GM18867 (cell line): ENCODE measurements around the gene LYRM4.

Experiments
- ATAC-seq: cut with Tn5 transposase; IDR thresholded peaks from one replicate; pipeline ENCODE4 v1.9.1; 2021; ENCODE audit warnings: mild to moderate bottlenecking, moderate library complexity; ENCODE audit not compliant: unreplicated experiment

LYRM4 gene

GRCh38 chr6:5206920-5207561 is 53.7 kb downstream of the LYRM4 start:
- no peak for ATAC-seq

DNA sequence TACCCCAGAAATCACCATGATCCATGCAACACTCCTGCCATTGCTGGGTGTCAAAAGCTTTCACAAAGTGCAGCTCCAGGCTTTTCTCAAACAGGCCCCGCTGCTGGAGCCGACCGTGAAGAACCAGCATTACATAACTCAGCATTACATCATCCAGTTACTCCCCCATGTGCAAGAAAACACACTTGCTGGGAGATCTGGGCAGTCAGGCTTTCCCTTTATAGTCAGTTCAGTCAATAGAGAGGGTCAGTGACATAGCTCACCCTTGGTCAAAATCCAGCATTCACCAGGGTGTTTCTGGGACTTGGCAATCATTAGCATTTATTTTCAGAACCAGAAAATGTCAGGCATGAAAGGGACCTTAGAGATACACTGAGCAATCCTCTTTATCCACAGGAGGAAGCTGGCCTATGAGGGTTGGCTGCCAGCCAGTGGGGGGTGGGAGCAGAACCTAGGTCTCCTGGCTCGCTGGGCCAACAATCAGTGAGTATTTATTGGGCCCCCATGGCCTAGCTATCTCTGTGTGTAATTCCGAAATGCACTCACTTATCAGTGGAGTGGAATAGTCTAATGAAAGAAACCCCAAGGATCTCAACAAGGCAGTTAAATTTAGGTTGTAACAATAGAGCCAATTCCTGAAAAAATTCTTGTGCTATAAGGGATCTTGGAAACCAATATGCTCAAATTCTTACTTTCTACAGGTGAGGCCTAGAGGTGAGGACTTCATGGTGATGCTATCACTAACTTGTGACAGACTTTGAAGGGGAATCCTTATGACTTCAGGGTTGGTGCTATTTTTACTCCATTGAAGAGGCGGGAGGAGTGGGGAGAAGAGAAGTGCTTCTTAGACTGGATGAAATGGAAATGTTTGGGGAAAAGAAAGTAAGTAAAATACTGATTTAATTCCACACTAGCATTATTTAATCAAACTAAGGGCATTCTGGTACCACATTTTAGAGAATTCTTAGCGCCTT is 54.6 kb downstream of the LYRM4 start:
- ATAC-seq = no peak

GRCh38 chr6:5205035-5205507 is 55.7 kb downstream of the LYRM4 start:
- no peak for ATAC-seq

DNA sequence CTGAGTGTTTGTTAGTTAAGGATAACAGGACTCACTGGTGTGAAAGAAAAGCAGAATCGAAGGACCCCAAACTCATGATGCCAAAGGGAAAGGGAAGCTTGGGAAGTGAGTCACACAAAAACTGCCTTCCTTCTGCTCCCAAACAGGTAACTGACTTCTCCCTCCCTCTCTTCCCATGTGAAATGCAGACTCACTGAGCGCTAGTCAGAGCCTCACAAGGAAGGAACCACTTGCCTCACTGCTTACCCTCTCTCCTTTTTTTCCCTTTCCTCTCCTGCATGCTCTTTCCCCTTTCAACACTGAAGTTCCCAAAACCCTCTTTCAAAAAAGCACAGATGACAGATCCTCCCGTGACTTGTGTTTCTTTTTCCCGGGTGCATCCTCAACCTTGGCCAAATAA is 56.4 kb downstream of the LYRM4 start:
- ATAC-seq = no peak

- no peak for ATAC-seq
Measured at GRCh38 chr6:5203546-5203945, 57.2 kb downstream of the LYRM4 start.

- ATAC-seq = no peak
Measured at GRCh38 chr6:5202941-5203340, 57.8 kb downstream of the LYRM4 start.

DNA sequence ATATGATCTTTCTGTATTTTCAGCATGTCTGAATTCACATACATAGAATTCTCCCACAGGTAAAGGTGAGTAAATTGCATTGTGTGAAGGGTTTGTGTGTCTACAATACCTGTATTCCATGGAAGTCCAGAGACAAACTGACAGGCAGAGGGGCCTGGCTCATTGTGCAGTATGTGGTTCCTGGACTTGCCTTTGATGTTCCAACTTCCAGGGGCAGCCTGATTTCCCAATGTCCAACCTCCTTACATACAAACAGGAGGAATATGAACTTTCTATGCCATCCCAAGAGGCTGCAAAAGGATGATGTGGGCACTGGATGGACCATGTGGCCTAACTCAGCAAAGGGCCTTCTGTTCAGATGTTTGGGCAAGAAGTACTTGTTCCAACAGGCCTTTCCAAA is 58.5 kb downstream of the LYRM4 start:
- ATAC-seq = no peak

GRCh38 chr6:5201271-5201670 is 59.5 kb downstream of the LYRM4 start:
- no peak for ATAC-seq

GRCh38 chr6:5199702-5200101 is 61.0 kb downstream of the LYRM4 start:
- no peak for ATAC-seq

DNA sequence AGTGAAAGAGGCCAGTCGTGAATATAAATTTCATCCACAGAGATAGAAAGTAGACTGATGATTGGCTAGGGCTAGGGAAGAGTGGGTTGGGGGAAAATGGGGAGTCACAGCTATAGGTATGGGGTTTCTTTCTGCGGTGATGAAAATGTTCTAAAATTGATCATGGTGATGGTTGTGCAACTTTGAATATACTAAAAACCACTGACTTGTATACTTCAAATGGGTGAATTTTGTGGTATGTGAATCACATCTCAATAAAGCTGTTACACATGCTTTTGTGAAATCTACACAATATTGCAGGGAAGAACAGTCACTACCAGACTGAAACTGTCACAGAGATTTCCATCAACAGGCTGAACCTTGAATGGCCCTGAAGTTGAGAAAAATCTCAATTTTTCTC is 61.5 kb downstream of the LYRM4 start:
- no peak for ATAC-seq

GRCh38 chr6:5197084-5197483 is 63.7 kb downstream of the LYRM4 start:
- ATAC-seq = no peak

GRCh38 chr6:5192135-5192794 is 68.5 kb downstream of the LYRM4 start:
- no peak for ATAC-seq

GRCh38 chr6:5191722-5192121 is 69.0 kb downstream of the LYRM4 start:
- ATAC-seq = no peak

DNA sequence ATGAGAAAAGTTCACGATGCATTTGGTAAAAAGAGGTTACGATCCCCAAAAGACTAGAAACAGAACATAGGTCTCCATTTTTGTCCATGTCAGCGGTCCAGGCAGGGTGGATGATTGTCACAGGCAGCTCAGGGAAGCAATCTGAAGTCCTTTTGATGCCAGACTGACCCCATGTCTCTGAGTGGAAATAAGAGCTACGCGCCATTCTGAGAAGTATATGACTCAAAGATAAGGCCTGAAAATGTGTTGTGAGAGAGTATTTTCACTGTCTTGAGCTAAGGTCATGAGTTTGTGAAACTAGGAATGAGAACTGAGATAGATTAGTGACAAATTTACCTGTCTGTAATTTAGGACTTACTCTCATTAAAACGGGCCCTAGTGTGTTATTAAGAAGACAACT is 69.5 kb downstream of the LYRM4 start:
- no peak for ATAC-seq

- no peak for ATAC-seq
Measured at GRCh38 chr6:5190507-5190906, 70.2 kb downstream of the LYRM4 start.

GRCh38 chr6:5188646-5189045 is 72.1 kb downstream of the LYRM4 start:
- ATAC-seq = no peak

- no peak for ATAC-seq
Measured at GRCh38 chr6:5184878-5185277, 75.9 kb downstream of the LYRM4 start.

GRCh38 chr6:5184218-5184617 is 76.5 kb downstream of the LYRM4 start:
- ATAC-seq = no peak

- ATAC-seq = no peak
Measured at GRCh38 chr6:5181510-5182317, 79.0 kb downstream of the LYRM4 start.

- ATAC-seq = no peak
Measured at GRCh38 chr6:5180636-5181035, 80.1 kb downstream of the LYRM4 start.

- ATAC-seq = no peak
Measured at GRCh38 chr6:5179917-5180316, 80.8 kb downstream of the LYRM4 start.
